Vagina (tissue), 2 donors: ENCODE results near the gene RAB8A. TPM values are rescaled to one million over a fixed set of nuclear protein-coding genes. Genes with fewer than 3 reads are reported as not detected.

Source experiments
- DNase-seq, 2 donors: peaks; one replicate each; pipeline ENCODE4 v3.0.0-alpha.2; 2017; ENCODE audit errors: extremely low spot score in 2 of 2
- H3K27ac ChIP-seq: fragments of 200-600 bp; sonication (generic); one replicate; pipeline ENCODE4 v1.5.1; 2019
- H3K27me3 ChIP-seq: fragments of 200-600 bp; sonication (generic); one replicate; pipeline ENCODE4 v1.5.1; 2019
- H3K36me3 ChIP-seq, 2 donors: fragments of 200-600 bp; sonication (generic); one replicate each; pipeline ENCODE4 v1.5.1; 2017 to 2019
- H3K4me1 ChIP-seq: fragments of 200-600 bp; sonication (generic); one replicate; pipeline ENCODE4 v1.5.1; 2019
- H3K4me3 ChIP-seq, 2 donors: fragments of 200-600 bp; sonication (generic); 1 replicate in 1 of 2; 2 replicates in 1 of 2; pipeline ENCODE4 v1.5.1; 2016 to 2019
- H3K9me3 ChIP-seq: fragments of 200-600 bp; sonication (generic); one replicate; pipeline ENCODE4 v1.5.1; 2019
- POLR2A ChIP-seq, 2 donors: fragments of 450-650 bp; IDR thresholded peaks; one replicate each; pipeline ENCODE4 v1.6.1; 2017; ENCODE audit warnings: antibody characterized with exemption in 2 of 2, mild to moderate bottlenecking in 2 of 2, moderate library complexity in 2 of 2
- POLR2AphosphoS5 ChIP-seq, 2 donors: sonication (generic); formaldehyde crosslinking; IDR thresholded peaks; one replicate each; pipeline ENCODE4 v1.9.0; 2017; ENCODE audit warnings: antibody characterized with exemption in 2 of 2, mild to moderate bottlenecking in 2 of 2, low read depth in 1 of 2; ENCODE audit not compliant: insufficient read depth in 1 of 2
- intact Hi-C: fragments of 100-400 bp; cut with DNase I; formaldehyde crosslinking; loops from one replicate; pipeline ENCODE4 v1.15.1; 2023
- total RNA-seq: library from RNA; depleted of rRNA; stranded (reverse); fragments of >200 nt; gene quantifications from one replicate; pipeline ENCODE4 v1.2.3, GENCODE V29; 2016
- TF ChIP-seq, protein P1 (sequence below), 3 experiments: fragments of 450-650 bp in 2 of 3; fragments of 200-600 bp in 1 of 3; sonication (generic) in 1 of 3; IDR thresholded peaks; one replicate each; pipeline ENCODE4 v1.5.1; 2017 to 2019; ENCODE audit warnings: antibody characterized with exemption in 3 of 3, mild to moderate bottlenecking in 2 of 3, moderate library complexity in 2 of 3

RAB8A gene
- total RNA-seq, 1 donor from 2014 or later: 30.4 TPM

DNA sequence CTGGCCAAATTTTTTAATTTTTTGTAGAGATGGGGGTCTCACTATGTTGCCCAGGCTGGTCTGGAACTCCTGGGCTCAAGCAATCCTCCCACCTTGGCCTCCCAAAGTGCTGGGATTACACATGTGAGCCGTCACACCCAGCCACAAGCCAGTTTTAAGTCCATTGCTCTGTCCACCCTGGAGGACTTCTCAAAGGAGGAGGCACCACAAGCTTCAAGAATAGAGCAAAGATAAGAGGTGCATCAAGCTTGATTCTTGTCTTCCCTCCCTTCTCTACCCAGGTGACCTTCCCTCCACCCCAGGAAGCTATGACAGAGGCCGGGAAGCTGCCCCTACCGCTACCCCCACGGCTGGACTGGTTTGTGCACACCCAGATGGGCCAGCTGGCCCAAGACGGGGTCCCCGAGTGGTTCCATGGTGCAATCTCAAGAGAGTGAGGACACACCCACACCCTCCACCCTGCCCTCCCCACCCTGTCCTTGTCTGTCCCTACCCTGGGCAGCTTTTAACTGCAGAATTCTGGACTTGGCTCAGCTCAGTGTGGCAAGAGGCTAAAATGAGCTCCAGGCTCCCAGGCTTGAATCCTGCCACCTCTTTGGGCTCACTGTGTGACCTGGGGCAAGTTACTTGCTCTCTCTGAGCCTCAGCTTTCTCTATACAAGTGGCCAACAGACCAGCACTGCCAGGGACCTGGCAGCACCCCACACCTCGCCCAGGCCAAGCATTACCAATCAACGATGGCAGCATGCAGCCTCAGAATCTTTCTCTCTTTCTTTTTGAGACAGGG, 36.9 kb downstream of the RAB8A start:
- DNase-seq: no peak
- Histone ChIP-seq H3K36me3 (no peaks in the 10 kb centered on the region), H3K27me3 (no peaks in the 10 kb centered on the region), H3K27ac (no peak overlapping the region), H3K4me1 (no peaks in the 10 kb centered on the region), H3K9me3 (no peaks in the 10 kb centered on the region), H3K4me3 (no peak overlapping the region)
- TF ChIP-seq POLR2A (IDR thresholded peaks at IDR 0.05) (no peak), POLR2AphosphoS5 (IDR thresholded peaks at IDR 0.05; ENCODE audit: insufficient read depth in 1 of 2, low read depth in 1 of 2) (no peak)
- TF ChIP-seq, protein P1, sequence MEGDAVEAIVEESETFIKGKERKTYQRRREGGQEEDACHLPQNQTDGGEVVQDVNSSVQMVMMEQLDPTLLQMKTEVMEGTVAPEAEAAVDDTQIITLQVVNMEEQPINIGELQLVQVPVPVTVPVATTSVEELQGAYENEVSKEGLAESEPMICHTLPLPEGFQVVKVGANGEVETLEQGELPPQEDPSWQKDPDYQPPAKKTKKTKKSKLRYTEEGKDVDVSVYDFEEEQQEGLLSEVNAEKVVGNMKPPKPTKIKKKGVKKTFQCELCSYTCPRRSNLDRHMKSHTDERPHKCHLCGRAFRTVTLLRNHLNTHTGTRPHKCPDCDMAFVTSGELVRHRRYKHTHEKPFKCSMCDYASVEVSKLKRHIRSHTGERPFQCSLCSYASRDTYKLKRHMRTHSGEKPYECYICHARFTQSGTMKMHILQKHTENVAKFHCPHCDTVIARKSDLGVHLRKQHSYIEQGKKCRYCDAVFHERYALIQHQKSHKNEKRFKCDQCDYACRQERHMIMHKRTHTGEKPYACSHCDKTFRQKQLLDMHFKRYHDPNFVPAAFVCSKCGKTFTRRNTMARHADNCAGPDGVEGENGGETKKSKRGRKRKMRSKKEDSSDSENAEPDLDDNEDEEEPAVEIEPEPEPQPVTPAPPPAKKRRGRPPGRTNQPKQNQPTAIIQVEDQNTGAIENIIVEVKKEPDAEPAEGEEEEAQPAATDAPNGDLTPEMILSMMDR (IDR thresholded peaks at IDR 0.05): no peak
- intact Hi-C loops: no loop called here

DNA sequence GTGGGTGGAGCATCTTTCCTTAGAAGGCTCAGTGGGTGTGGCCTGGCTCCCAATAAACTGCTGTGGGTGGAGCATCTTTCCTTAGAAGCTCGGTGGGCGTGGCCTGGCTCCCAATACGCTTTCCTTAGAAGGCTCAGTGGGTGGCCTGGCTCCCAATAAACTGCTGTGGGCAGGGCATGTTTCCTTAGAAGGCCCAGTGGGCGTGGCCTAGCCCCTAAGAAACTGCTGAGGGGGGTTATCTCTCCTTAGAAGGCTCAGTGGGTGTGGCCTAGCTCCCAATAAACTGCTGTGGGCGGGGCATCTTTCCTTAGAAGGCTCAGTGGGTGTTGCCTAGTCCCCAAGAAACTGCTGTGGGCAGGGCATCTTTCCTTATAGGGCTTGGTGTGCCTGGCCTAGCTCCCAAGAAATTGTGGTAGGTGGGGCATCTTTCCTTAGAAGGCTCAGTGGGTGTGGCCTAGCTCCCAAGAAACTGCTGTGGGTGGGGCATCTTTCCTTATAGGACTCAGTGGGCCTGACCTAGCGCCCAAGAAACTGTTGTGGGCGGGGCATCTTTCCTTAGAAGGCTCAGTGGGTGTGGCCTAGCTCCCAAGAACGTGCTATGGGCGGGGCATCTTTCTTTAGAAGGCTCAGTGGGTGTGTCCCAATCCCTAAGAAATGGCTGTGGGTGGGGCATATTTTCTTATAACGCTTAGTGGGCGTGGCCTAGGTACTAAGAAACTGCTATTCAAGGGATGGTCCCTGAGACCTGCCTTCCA, 42.1 kb downstream of the RAB8A start:
- no peak overlapping the region for H3K27ac ChIP-seq
- DNase-seq: no peak
- no peaks in the 10 kb centered on the region for H3K4me1 ChIP-seq
- no peak overlapping the region for H3K4me3 ChIP-seq
- no peaks in the 10 kb centered on the region for H3K27me3 ChIP-seq
- no peaks in the 10 kb centered on the region for H3K9me3 ChIP-seq
- TF ChIP-seq, protein P1 (IDR thresholded peaks at IDR 0.05): no peak
- TF ChIP-seq POLR2AphosphoS5 (IDR thresholded peaks at IDR 0.05; ENCODE audit: insufficient read depth in 1 of 2, low read depth in 1 of 2): no peak
- TF ChIP-seq POLR2A (IDR thresholded peaks at IDR 0.05): no peak
- H3K36me3 ChIP-seq: no peaks in the 10 kb centered on the region
- intact Hi-C loops: no loop called here

DNA sequence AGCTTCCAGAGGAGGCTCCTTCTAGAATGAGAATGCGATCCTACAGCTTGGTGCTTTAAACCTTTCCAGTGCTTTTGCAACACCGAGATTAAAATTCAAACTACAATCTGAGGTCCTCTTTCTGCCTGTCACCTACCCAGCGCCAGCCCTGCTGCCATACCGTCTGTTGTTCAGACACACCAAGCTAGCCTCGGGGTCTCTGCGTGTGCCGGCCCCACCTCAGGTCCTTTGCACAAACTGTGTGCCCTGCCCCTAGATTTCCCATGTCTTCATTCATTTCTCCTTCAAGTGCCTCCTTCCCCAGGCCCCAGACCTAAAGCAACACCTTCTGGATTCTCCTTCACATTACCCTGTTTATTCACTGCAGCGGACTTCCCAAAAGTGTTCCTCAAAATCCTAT, 42.9 kb downstream of the RAB8A start:
- Histone ChIP-seq H3K4me3 (no peak overlapping the region), H3K9me3 (no peaks in the 10 kb centered on the region), H3K27ac (no peak overlapping the region), H3K4me1 (no peaks in the 10 kb centered on the region), H3K27me3 (no peaks in the 10 kb centered on the region), H3K36me3 (no peaks in the 10 kb centered on the region)
- DNase-seq: no peak
- TF ChIP-seq, protein P1 (IDR thresholded peaks at IDR 0.05): no peak
- TF ChIP-seq POLR2A (IDR thresholded peaks at IDR 0.05) (no peak), POLR2AphosphoS5 (IDR thresholded peaks at IDR 0.05; ENCODE audit: insufficient read depth in 1 of 2, low read depth in 1 of 2) (no peak)
- intact Hi-C loops: no loop called here

DNA sequence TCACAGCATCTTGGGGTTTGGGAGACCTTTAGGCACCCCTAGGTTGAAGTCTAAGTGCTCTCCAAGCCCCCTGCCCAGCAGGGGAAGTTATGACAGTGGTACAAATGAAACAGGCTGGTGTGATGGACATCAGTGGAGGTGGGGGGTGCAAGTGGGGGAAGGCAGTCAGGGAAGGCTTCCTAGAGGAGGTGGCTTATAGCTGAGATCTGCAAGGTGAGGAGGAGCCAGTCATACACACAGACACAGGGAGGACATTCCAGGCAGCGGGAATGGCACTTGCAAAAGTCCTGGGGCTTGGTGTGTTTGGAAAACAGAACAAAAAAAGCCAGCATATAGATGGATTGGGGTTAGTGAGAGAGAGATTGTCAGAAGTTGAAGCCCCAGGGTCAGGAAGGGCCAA, 43.4 kb downstream of the RAB8A start:
- TF ChIP-seq POLR2A (IDR thresholded peaks at IDR 0.05) (no peak), POLR2AphosphoS5 (IDR thresholded peaks at IDR 0.05; ENCODE audit: insufficient read depth in 1 of 2, low read depth in 1 of 2) (no peak)
- TF ChIP-seq, protein P1 (IDR thresholded peaks at IDR 0.05): no peak
- intact Hi-C loops: no loop called here
- no peak overlapping the region for H3K27ac ChIP-seq
- no peaks in the 10 kb centered on the region for H3K4me1 ChIP-seq
- no peak overlapping the region for H3K4me3 ChIP-seq
- no peaks in the 10 kb centered on the region for H3K36me3 ChIP-seq
- no peaks in the 10 kb centered on the region for H3K27me3 ChIP-seq
- no peaks in the 10 kb centered on the region for H3K9me3 ChIP-seq
- no peak for DNase-seq

DNA sequence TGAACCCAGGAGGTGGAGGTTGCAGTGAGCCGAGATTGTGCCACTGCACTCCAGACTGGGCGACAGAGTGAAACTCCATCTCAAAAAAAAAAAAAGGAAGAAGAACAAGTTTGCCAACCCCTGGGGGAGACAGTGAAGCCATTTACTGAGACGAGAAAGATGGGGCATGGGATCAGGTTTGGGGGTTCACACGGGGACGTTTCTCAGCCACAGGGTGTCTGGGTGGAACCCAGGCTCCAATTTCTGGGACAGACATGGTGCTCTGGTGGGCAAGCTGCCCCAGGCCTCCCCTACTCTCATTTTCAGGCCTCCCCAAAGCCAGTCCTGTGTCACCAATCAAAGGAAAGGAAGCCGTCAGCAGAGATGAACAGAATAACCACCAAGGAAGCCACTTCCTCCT, 45.2 kb downstream of the RAB8A start:
- H3K27me3 ChIP-seq: no peaks in the 10 kb centered on the region
- TF ChIP-seq POLR2AphosphoS5 (IDR thresholded peaks at IDR 0.05; ENCODE audit: insufficient read depth in 1 of 2, low read depth in 1 of 2) (no peak), POLR2A (IDR thresholded peaks at IDR 0.05) (no peak)
- H3K36me3 ChIP-seq: no peaks in the 10 kb centered on the region
- no peaks in the 10 kb centered on the region for H3K9me3 ChIP-seq
- no peak overlapping the region for H3K4me3 ChIP-seq
- DNase-seq: no peak
- intact Hi-C loops: no loop called here
- H3K27ac ChIP-seq: no peak overlapping the region
- H3K4me1 ChIP-seq: no peaks in the 10 kb centered on the region
